H1 (cell line): ENCODE data around the gene RXRA. TPM values are rescaled to one million over a fixed set of nuclear protein-coding genes. Genes with fewer than 3 reads are reported as not detected.

ENCODE experiments used
- ASH2L ChIP-seq: fragments of 200-600, 300-600 bp; sonication (generic); IDR thresholded peaks from one replicate; pipeline ENCODE4 v1.7.1; 2017; ENCODE audit warnings: low read length
- FOSL1 ChIP-seq: IDR thresholded peaks from 2 replicates; pipeline ENCODE4 v1.6.1; 2011; ENCODE audit warnings: mild to moderate bottlenecking, low read depth, low read length, moderate library complexity; ENCODE audit not compliant: insufficient read depth
- MAFK ChIP-seq: IDR thresholded peaks from 2 replicates; pipeline ENCODE4 v1.6.1; 2012; ENCODE audit warnings: low read depth, mild to moderate bottlenecking, improper control_type of control experiment, low read length
- SAP30 ChIP-seq: fragments of 300-600 bp; sonication (generic); IDR thresholded peaks from 2 replicates; pipeline ENCODE4 v1.7.1; 2012; ENCODE audit warnings: low read length, moderate library complexity, mild to moderate bottlenecking, inconsistent platforms; ENCODE audit not compliant: insufficient read depth, insufficient replicate concordance
- SIX5 ChIP-seq: IDR thresholded peaks from 2 replicates; pipeline ENCODE4 v1.6.1; 2011; ENCODE audit warnings: mild to moderate bottlenecking, low read depth, low read length
- SP2 ChIP-seq: IDR thresholded peaks from 2 replicates; pipeline ENCODE4 v1.6.1; 2012; ENCODE audit warnings: mild to moderate bottlenecking, low read length, inconsistent platforms
- SP4 ChIP-seq: IDR thresholded peaks from 2 replicates; pipeline ENCODE4 v1.6.1; 2012; ENCODE audit warnings: low read length, inconsistent platforms
- YY1 ChIP-seq: IDR thresholded peaks from 2 replicates; pipeline ENCODE4 v1.6.1; 2011; ENCODE audit warnings: low read depth, mild to moderate bottlenecking, low read length
- ZNF274 ChIP-seq: IDR thresholded peaks from 2 replicates; pipeline ENCODE4 v1.7.0; 2012; ENCODE audit warnings: low read length, borderline replicate concordance; ENCODE audit errors: extremely low read depth
- polyA plus RNA-seq, 7 experiments: library from polyadenylated mRNA; depleted of rRNA in 3 of 7; stranded (reverse) in 5 of 7; unstranded in 2 of 7; fragments of >200 nt in 5 of 7; fragments of 200-250 nt in 2 of 7; gene quantifications; 1 replicate in 5 of 7; 2 replicates in 1 of 7; 4 replicates in 1 of 7; pipeline versions ENCODE4 v1.2.1 to v1.2.3, GENCODE V29; 2011 to 2013; ENCODE audit warnings: missing spikeins in 2 of 7, mixed read lengths in 2 of 7
- total RNA-seq: library from RNA; stranded (reverse); fragmentation: NEBNext Ultra II Directional; extraction: Animal tissue kit (Norgen Biotek cat#: 25700); gene quantifications from 2 replicates; pipeline ENCODE4 v1.2.1, GENCODE V29; 2021
- TF ChIP-seq, protein P1 (sequence below): fragments of 300-600 bp; sonication (generic); IDR thresholded peaks from 2 replicates; pipeline ENCODE4 v1.7.1; 2012; ENCODE audit warnings: low read length, moderate library complexity, mild to moderate bottlenecking, inconsistent platforms; ENCODE audit not compliant: insufficient replicate concordance

RXRA gene
- total and polyA plus RNA-seq, 2 of the 8 experiments (the other 6 are each of a cell fraction or from before 2014, with no cell fraction given) = 9.8 to 29.4 TPM

DNA sequence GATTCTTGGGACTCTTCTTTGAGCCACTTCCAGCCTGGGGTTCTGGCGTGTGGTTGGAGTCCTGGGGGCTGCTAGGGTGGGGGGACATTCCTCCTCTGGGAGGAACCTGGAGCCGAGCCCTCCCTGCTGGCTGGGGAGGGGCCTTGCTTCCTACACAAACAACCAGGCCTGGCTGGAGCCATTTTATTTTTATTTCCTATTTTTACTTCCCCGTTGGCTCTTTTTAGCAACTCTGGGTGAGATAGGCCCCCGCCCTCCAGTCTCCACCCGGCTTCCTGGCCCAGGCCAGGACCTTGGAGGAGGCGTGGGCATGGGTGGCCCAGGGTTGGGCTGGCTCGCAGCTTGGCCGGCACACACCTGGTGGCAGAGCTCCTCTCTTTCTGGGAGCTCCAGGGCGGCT lies 15.1 kb downstream of the RXRA start (continued):
- TF ChIP-seq, protein P1, sequence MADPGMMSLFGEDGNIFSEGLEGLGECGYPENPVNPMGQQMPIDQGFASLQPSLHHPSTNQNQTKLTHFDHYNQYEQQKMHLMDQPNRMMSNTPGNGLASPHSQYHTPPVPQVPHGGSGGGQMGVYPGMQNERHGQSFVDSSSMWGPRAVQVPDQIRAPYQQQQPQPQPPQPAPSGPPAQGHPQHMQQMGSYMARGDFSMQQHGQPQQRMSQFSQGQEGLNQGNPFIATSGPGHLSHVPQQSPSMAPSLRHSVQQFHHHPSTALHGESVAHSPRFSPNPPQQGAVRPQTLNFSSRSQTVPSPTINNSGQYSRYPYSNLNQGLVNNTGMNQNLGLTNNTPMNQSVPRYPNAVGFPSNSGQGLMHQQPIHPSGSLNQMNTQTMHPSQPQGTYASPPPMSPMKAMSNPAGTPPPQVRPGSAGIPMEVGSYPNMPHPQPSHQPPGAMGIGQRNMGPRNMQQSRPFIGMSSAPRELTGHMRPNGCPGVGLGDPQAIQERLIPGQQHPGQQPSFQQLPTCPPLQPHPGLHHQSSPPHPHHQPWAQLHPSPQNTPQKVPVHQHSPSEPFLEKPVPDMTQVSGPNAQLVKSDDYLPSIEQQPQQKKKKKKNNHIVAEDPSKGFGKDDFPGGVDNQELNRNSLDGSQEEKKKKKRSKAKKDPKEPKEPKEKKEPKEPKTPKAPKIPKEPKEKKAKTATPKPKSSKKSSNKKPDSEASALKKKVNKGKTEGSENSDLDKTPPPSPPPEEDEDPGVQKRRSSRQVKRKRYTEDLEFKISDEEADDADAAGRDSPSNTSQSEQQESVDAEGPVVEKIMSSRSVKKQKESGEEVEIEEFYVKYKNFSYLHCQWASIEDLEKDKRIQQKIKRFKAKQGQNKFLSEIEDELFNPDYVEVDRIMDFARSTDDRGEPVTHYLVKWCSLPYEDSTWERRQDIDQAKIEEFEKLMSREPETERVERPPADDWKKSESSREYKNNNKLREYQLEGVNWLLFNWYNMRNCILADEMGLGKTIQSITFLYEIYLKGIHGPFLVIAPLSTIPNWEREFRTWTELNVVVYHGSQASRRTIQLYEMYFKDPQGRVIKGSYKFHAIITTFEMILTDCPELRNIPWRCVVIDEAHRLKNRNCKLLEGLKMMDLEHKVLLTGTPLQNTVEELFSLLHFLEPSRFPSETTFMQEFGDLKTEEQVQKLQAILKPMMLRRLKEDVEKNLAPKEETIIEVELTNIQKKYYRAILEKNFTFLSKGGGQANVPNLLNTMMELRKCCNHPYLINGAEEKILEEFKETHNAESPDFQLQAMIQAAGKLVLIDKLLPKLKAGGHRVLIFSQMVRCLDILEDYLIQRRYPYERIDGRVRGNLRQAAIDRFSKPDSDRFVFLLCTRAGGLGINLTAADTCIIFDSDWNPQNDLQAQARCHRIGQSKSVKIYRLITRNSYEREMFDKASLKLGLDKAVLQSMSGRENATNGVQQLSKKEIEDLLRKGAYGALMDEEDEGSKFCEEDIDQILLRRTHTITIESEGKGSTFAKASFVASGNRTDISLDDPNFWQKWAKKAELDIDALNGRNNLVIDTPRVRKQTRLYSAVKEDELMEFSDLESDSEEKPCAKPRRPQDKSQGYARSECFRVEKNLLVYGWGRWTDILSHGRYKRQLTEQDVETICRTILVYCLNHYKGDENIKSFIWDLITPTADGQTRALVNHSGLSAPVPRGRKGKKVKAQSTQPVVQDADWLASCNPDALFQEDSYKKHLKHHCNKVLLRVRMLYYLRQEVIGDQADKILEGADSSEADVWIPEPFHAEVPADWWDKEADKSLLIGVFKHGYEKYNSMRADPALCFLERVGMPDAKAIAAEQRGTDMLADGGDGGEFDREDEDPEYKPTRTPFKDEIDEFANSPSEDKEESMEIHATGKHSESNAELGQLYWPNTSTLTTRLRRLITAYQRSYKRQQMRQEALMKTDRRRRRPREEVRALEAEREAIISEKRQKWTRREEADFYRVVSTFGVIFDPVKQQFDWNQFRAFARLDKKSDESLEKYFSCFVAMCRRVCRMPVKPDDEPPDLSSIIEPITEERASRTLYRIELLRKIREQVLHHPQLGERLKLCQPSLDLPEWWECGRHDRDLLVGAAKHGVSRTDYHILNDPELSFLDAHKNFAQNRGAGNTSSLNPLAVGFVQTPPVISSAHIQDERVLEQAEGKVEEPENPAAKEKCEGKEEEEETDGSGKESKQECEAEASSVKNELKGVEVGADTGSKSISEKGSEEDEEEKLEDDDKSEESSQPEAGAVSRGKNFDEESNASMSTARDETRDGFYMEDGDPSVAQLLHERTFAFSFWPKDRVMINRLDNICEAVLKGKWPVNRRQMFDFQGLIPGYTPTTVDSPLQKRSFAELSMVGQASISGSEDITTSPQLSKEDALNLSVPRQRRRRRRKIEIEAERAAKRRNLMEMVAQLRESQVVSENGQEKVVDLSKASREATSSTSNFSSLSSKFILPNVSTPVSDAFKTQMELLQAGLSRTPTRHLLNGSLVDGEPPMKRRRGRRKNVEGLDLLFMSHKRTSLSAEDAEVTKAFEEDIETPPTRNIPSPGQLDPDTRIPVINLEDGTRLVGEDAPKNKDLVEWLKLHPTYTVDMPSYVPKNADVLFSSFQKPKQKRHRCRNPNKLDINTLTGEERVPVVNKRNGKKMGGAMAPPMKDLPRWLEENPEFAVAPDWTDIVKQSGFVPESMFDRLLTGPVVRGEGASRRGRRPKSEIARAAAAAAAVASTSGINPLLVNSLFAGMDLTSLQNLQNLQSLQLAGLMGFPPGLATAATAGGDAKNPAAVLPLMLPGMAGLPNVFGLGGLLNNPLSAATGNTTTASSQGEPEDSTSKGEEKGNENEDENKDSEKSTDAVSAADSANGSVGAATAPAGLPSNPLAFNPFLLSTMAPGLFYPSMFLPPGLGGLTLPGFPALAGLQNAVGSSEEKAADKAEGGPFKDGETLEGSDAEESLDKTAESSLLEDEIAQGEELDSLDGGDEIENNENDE = no peak
- TF ChIP-seq SIX5 = no peak
- no peak for TF ChIP-seq SP4
- no peak for TF ChIP-seq FOSL1
- no peak for TF ChIP-seq ZNF274
- no peak for TF ChIP-seq YY1
- TF ChIP-seq ASH2L = no peak
- no peak for TF ChIP-seq SAP30
- no peak for TF ChIP-seq MAFK
- no peak for TF ChIP-seq SP2
